ENCODE results near the gene OCA2.

The OCA2 gene

DNA sequence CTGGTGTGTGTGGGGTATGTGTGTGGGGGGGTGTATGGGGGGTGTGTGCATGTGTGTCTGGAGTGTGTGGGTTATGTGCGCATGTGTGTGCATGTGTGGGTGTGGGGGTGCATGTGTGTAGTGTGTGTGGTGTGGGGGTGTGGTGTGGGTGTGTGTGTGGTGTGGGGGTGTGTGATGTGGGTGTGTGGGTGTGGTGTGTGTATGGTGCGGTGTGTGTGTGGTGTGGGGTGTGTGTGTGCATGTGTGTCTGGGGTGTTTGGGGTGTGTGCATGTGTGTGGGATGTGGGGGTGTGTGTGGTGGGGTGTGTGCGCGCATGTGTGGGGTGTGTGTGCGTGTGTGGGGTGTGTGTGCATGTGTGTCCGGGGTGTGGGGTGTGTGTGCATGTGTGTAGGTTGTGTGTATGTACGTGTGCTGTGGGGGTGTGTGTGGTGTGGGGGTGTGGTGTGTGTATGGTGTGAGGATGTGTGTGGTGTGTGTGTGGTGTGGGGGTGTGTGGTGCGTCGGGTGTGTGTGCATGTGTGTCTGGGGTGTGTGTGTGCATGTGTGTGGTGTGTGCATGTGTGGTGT lies 6.2 kb upstream of the OCA2 start:
- Histone ChIP-seq H3K9me3 (no peaks in the 10 kb centered on the region), H3K4me3 (no peak overlapping the region), H3K27me3 (ENCODE audit: low read depth) (no peaks in the 10 kb centered on the region), H3K4me1 (no peaks in the 10 kb centered on the region), H3K36me3 (replicated peaks) (no peaks in the 10 kb centered on the region)
- in situ Hi-C loops (cut with MboI; ENCODE audit: low sequenced_read_pairs): no loop called here
- DNase-seq (ENCODE audit: low spot score in 2 of 2): no peak

DNA sequence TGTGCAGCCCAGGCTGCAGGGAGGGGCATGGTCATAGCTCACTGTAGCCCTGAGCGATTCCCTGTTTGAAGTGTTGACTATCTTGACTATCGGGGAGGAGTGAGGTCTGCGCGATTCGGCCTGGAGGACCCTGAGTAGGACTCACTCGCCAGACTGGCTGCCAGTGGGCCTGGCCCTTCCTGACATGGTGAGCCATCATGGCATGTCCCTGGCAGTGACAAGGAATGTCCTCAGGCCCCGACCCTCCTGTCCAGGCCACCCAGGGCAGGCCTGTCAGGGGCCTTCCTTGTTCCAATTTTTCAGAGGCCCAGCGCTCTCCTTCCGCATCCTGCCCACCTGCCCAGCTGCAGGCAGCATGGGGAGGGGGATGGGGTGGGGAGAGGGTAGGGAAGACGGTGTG lies 5.2 kb upstream of the OCA2 start:
- no peaks in the 10 kb centered on the region for H3K36me3 ChIP-seq (replicated peaks)
- H3K4me3 ChIP-seq: no peak overlapping the region
- H3K27me3 ChIP-seq (ENCODE audit: low read depth): no peaks in the 10 kb centered on the region
- no peaks in the 10 kb centered on the region for H3K4me1 ChIP-seq
- in situ Hi-C loops (cut with MboI; ENCODE audit: low sequenced_read_pairs): no loop called here
- H3K9me3 ChIP-seq: no peaks in the 10 kb centered on the region
- no peak for DNase-seq (ENCODE audit: low spot score in 2 of 2)

DNA sequence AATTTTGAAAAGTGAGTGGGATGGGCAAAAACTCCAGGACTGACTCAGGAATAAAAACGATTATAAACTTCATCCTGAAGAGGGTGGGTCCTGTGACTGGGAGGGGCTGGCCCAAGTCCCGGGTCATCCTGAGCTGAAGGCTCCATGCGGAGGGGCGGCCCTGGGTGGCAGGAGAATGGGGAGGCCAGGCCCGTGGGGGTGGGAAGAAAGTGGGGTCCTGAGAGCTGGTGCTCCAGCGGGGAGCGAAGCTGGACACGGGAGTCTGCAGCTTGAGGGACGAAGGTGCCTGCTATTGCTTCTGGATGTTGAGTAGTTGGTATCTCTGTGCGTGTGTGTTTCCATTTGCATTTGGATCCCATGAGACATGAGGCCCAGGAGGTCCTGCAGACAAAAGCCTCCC lies 4.7 kb upstream of the OCA2 start:
- no peak overlapping the region for H3K4me3 ChIP-seq
- no peaks in the 10 kb centered on the region for H3K27me3 ChIP-seq (ENCODE audit: low read depth)
- peaks cover 2% of the 10 kb centered on the region for H3K4me1 ChIP-seq
- no peaks in the 10 kb centered on the region for H3K9me3 ChIP-seq
- in situ Hi-C loops (cut with MboI; ENCODE audit: low sequenced_read_pairs): no loop called here
- DNase-seq (ENCODE audit: low spot score in 2 of 2): no peak
- H3K36me3 ChIP-seq (replicated peaks): no peaks in the 10 kb centered on the region

DNA sequence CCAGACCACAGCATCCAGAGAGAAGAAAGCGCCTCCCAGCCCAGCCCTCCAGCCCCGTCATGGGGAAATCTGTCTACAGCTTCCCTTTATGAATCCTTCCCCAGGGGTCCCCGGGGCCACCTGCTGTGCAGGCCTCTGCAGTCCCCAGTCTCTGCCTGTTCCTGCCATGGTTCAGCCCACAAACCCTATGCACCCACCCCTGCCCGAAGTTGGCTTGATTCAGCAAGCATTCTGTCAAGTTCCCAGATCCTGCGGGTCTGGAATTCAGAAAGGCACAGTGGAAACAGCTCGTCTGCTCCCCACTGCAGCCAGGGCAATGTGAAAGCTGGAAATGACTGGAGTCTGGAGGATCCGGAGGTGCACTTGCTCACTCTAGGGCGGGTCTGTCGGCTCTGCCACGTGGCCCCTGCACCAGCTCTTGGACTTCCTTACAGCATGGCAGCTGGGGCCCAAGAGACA lies 2.9 kb upstream of the OCA2 start:
- H3K4me3 ChIP-seq: no peak overlapping the region
- DNase-seq (ENCODE audit: low spot score in 2 of 2): no peak
- no peaks in the 10 kb centered on the region for H3K27me3 ChIP-seq (ENCODE audit: low read depth)
- H3K4me1 ChIP-seq: peaks cover 8% of the 10 kb centered on the region
- H3K36me3 ChIP-seq (replicated peaks): no peaks in the 10 kb centered on the region
- in situ Hi-C loops (cut with MboI; ENCODE audit: low sequenced_read_pairs): no loop called here
- no peaks in the 10 kb centered on the region for H3K9me3 ChIP-seq

DNA sequence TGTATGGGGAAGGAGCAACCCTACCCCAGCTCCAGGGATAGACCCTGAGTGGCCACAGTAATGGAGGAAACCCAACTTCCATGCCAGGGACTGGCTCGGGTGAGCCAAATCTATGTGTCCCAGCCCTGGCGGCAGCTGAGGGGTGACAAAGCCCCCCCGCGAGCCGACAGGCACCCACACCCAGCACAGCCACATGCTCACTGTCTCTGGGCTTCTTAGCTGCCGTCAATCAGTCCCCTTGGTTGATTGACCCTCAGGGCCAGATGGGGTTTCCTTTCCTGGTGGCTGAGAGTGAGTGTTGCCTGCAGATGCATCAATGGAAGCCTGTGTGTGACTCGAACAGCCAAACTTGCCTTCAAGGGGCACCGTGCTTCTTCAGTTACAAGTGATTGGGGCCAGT lies 2.1 kb upstream of the OCA2 start:
- H3K27me3 ChIP-seq (ENCODE audit: low read depth): no peaks in the 10 kb centered on the region
- in situ Hi-C loops (cut with MboI; ENCODE audit: low sequenced_read_pairs): no loop called here
- H3K4me3 ChIP-seq: no peak overlapping the region
- DNase-seq (ENCODE audit: low spot score in 2 of 2): no peak
- H3K36me3 ChIP-seq (replicated peaks): no peaks in the 10 kb centered on the region
- peaks cover 8% of the 10 kb centered on the region for H3K4me1 ChIP-seq
- H3K9me3 ChIP-seq: no peaks in the 10 kb centered on the region

DNA sequence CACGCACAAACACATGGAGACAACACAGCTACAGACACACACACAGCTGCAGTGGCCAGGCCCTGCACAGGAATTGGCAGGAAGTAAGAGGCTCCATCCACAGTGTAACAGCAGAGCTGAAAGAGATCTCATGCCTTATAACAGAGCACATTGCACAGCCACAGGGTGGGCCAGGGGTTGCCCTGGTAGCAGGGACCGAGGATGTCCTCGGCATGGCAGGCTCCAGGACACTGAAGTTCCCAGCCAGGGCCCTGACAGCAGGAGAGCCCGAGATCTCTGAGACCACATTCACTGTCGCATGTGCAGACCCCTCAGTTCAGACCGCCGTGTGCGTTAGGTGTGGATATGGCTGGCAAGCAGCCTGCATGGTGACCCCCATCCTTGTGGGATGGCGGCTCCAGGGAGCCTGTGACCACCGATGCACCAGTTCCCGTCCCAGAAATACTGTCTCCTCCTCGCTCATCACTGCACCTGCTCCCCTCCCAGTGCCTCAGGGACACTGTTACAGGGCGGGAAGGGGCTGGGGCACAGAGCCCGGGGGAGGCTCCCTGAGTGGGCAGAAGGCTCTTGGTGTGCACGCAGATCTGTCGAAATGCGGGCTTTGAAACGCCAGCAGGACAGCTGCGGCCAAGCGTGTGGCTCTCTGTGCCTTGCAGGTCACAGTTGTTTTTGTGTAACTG lies 1.5 kb upstream of the OCA2 start:
- Histone ChIP-seq H3K27me3 (ENCODE audit: low read depth) (no peaks in the 10 kb centered on the region), H3K4me3 (no peak overlapping the region), H3K4me1 (peaks cover 8% of the 10 kb centered on the region), H3K9me3 (no peaks in the 10 kb centered on the region), H3K36me3 (replicated peaks) (no peaks in the 10 kb centered on the region)
- in situ Hi-C loops (cut with MboI; ENCODE audit: low sequenced_read_pairs): no loop called here
- DNase-seq (ENCODE audit: low spot score in 2 of 2): no peak

DNA sequence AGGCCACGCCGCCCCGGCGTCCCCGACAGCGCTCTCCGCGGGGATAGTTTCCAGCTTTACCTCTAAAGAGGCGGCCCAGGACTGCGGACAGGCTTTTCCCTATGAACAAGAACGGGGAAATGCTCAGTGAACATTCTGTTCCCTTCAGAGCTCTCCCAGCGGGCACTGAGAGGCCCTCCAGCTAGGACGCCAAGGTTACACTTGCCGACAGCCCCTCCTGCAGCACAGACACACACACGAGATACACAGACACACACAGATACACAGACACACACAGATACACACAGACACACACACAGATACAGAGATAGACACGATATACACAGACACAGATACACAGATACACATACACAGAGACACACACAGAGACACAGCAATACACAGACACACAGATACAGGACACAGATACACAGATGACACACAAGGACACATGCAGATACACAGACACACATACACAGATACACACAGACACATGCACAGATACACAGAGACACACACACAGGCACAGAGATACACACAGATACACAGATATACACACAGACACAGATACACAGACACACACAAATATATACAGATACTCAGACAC lies 533 bp upstream of the OCA2 start:
- H3K4me3 ChIP-seq: peak overlapping the region; percentile 36
- peaks cover 8% of the 10 kb centered on the region for H3K4me1 ChIP-seq
- no peaks in the 10 kb centered on the region for H3K27me3 ChIP-seq (ENCODE audit: low read depth)
- DNase-seq (ENCODE audit: low spot score in 2 of 2): no peak
- in situ Hi-C loops (cut with MboI; ENCODE audit: low sequenced_read_pairs): no loop called here
- H3K36me3 ChIP-seq (replicated peaks): no peaks in the 10 kb centered on the region
- no peaks in the 10 kb centered on the region for H3K9me3 ChIP-seq

DNA sequence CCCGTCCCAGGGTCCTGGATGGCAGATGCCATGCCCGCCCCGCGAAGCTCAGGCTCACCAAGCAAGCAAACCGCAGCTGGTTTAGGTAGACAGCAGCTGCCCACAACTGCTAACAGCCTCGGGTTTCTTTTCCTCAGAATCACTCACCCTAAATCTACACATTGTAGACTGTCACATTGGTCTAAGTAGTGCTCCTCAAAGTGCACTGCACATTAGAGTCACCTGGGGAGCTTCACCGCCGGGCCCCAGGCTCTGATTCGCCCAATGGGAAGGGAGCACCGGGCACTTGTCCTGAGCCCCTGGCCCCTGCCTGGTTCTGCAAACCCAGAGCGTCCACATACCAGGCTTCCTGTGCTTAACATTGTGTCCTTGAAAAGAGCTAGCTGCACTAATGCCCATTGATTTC lies 752 bp downstream of the OCA2 start:
- in situ Hi-C loops (cut with MboI; ENCODE audit: low sequenced_read_pairs): no loop called here
- H3K4me1 ChIP-seq: peaks cover 8% of the 10 kb centered on the region
- no peaks in the 10 kb centered on the region for H3K36me3 ChIP-seq (replicated peaks)
- H3K4me3 ChIP-seq: peak overlapping the region; percentile 36
- H3K9me3 ChIP-seq: no peaks in the 10 kb centered on the region
- no peaks in the 10 kb centered on the region for H3K27me3 ChIP-seq (ENCODE audit: low read depth)
- no peak for DNase-seq (ENCODE audit: low spot score in 2 of 2)

DNA sequence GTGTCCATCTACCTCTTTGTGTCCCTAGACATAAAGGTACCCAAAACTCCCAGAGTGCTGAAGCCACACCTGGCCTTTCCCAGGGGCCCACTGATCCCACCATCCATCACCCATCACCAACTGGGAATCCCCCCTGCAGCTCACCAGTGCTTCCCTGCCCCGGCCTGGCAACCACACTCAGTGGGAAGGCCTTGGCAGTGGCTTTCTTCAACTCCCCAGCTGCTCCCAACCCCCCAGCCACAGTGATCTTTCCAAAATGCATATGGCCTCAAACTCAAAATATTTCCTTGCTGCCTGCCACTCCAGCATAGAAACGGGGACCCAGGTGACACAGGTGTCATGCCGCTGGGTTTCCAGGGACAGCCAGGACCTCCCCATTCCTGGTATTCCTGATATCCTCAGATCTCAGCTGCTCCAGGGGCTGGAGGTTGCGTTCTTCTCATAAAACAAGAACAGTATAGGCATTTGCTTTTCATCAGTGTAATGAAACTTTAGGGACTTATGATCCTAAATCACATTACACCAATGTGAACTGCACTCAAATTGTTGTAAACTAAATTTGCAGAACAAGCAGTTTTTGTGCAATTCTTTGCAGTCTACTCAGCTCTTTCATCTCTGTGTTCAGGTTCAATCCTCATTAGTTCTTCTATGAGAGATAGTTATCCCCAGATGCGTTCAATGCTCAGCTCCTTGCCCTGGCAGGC lies 1.3 kb downstream of the OCA2 start:
- H3K36me3 ChIP-seq (replicated peaks): no peaks in the 10 kb centered on the region
- in situ Hi-C loops (cut with MboI; ENCODE audit: low sequenced_read_pairs): no loop called here
- H3K4me3 ChIP-seq: no peak overlapping the region
- DNase-seq (ENCODE audit: low spot score in 2 of 2): no peak
- peaks cover 8% of the 10 kb centered on the region for H3K4me1 ChIP-seq
- H3K9me3 ChIP-seq: no peaks in the 10 kb centered on the region
- no peaks in the 10 kb centered on the region for H3K27me3 ChIP-seq (ENCODE audit: low read depth)

DNA sequence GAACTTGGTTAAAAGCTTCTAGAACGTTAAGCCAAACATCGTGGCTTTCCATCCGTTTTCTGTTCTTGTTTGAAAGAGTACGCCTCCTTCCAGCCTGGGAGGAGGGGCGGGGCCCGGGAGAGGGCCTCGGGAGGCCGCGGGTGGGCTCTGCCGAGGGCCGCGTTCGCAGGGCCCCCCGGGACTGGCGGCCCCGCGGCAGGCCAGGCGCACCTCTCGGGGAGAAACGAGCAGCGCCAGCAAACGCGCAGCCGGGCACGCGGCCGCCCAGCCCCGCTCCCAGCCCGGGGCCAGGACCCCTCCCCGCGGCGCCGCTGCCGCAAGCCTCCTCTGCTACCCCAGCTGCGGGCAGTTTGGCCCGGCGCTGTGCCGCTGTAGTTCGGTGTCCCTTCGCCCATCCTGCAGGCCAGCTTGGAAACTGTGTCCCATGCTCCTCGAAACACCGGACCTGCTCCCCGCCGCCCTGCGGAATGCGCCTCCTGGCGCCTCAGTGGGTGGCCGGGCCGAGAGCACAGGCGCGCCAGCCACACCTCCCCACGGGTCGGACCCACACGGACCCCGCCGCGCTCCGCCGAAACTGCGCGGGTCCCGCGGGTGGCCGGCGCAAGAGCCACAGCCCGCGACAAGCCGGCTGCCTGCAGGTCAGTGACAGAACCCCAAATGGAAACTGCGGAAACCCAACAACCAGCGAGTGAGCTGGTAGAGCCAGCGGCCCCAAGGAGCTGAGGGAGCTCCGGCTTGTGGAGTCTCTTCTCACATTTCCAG lies 2.3 kb downstream of the OCA2 start:
- Histone ChIP-seq H3K4me3 (no peak overlapping the region), H3K36me3 (replicated peaks) (no peaks in the 10 kb centered on the region), H3K9me3 (no peaks in the 10 kb centered on the region), H3K27me3 (ENCODE audit: low read depth) (no peaks in the 10 kb centered on the region), H3K4me1 (peaks cover 8% of the 10 kb centered on the region)
- no peak for DNase-seq (ENCODE audit: low spot score in 2 of 2)
- in situ Hi-C loops (cut with MboI; ENCODE audit: low sequenced_read_pairs): no loop called here

DNA sequence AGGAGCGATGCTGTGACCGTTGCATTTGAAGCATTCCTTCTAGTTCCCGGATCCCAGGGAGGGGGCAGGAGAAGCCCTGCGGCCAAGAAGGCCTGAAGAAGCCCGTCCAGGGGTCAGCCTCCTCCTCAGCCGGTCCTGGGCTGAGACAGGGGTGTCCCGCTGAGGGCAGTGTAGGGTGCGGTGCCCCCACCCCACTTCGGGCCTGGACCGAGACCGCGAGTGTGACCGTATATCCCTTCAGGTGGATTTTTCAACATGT lies 2.8 kb downstream of the OCA2 start:
- peaks cover 1% of the 10 kb centered on the region; the same call in 1 of the 2 replicates for H3K9me3 ChIP-seq
- H3K4me1 ChIP-seq: peaks cover 8% of the 10 kb centered on the region
- no peak for DNase-seq (ENCODE audit: low spot score in 2 of 2)
- in situ Hi-C loops (cut with MboI; ENCODE audit: low sequenced_read_pairs): no loop called here
- H3K4me3 ChIP-seq: no peak overlapping the region
- no peaks in the 10 kb centered on the region for H3K27me3 ChIP-seq (ENCODE audit: low read depth)
- H3K36me3 ChIP-seq (replicated peaks): no peaks in the 10 kb centered on the region

DNA sequence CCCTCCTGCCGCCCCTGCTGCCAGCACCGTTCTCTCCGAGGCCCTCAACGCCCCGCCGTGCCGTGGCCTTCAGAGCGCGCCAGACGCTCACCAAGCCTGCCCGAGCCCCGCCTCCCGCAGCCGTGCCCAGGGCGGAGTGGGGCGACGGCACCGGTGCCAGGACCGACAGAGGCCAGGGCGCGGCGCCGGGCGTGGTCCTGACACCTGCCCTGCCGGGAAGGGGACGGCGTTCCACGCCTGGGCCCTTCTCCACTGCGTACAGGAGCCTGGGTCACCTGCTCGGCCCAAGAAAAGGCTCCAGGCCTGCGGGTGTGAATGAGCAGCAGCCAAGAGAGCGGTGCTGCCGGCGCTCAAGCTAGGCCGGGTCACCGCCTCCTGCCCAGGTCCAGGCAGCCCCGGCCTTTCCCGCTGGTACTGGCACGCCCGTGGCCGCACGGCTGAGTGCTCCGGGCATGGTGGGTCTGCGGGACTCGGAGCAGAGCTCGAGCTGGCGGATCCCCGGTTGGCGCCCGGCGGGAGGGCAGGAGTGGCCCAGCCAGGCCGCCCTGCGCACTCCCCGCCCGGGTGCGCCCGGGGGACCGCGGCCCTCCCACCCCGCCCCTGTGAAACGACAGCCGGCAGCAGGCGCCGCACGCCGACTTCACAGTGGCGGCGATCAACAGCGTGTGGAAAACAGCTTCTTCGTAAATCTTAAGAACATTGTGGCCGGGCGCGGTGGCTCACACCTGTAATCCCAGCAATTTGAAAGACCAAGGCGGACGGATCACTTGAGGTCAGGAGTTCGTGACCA lies 4.2 kb downstream of the OCA2 start:
- no peak for DNase-seq (ENCODE audit: low spot score in 2 of 2)
- H3K36me3 ChIP-seq (replicated peaks): no peaks in the 10 kb centered on the region
- H3K4me3 ChIP-seq: no peak overlapping the region
- no peaks in the 10 kb centered on the region for H3K27me3 ChIP-seq (ENCODE audit: low read depth)
- H3K4me1 ChIP-seq: peaks cover 8% of the 10 kb centered on the region
- in situ Hi-C loops (cut with MboI; ENCODE audit: low sequenced_read_pairs): no loop called here
- H3K9me3 ChIP-seq: peaks cover 3% of the 10 kb centered on the region; the same call in 1 of the 2 replicates

All from HAP-1 (cell line).